Measurements from ENCODE around the gene CHRNA4.

The CHRNA4 gene

DNA sequence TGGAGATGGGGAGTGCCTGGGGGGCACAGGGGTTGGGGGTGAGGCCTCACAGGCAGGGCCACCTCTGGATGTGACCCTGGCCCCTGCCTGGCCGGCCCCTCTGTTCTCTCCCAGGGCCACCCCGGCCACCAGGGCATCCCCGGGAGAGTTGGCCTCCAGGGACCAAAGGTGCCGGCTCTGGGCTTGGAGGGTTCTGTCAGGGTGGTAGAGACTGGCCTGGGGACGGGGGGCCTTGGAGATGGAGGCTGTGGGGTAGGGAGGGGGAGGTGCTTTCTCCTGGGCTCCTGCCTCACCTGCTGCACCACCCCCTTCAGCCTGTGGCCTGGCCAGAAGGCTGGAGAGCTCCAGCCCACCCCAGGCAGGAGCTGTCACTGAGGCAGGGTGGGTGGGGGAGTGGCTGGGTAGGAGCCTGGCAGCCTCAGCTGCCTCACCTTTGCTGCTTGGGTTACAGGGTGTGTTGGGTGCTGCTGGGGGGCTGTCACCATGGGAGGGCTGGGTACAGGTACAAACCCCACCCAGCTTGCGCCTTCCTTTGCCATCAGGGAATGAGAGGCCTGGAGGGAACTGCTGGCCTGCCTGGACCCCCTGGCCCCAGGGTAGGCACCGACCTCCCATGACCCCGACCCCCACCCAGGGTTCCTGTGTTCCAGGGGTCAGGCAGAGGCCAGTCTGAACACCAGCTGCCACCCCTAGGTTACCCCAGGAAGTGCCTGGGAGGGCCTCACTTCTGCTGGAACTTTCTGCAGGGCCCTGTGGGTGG lies 35.4 kb downstream of the CHRNA4 start:
- peaks cover 5% of the 10 kb centered on the region for H3K27me3 ChIP-seq (ENCODE audit: control insufficient read depth, insufficient read depth, low read length)
- no peaks in the 10 kb centered on the region for H3K36me3 ChIP-seq (ENCODE audit: control insufficient read depth, insufficient read depth, low read length)
- no peak overlapping the region for H3K9ac ChIP-seq (ENCODE audit: low read length)
- no peak overlapping the region for H3K27ac ChIP-seq (ENCODE audit: low read depth, low read length)
- no peaks in the 10 kb centered on the region for H3K4me1 ChIP-seq (ENCODE audit: control insufficient read depth, insufficient read depth, low read length)
- H3K4me3 ChIP-seq (ENCODE audit: low read length), result no peak overlapping the region

DNA sequence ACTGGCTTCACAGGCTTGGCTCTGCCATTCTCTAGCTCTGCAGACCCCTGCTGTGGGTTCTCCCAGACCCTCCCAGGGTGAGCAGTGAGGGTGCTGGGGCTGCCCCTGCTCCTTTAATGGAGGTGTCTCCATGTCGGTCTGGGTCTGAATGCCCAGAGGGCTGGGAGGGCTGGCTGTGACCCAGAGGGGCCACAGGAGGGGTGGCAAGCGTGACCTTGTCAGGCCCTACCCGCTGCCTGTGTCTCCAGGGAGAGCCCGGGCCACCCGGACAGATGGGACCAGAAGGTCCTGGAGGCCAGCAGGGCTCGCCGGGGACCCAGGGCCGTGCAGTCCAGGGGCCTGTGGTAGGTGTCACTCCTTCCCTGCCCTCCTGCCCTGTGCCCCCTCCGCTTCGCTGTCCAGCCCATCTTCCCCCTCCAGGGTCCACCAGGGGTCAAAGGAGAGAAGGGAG lies 36.1 kb downstream of the CHRNA4 start:
- Histone ChIP-seq H3K9ac (ENCODE audit: low read length) (no peak overlapping the region), H3K4me1 (ENCODE audit: control insufficient read depth, insufficient read depth, low read length) (no peaks in the 10 kb centered on the region), H3K27ac (ENCODE audit: low read depth, low read length) (no peak overlapping the region), H3K27me3 (ENCODE audit: control insufficient read depth, insufficient read depth, low read length) (peaks cover 5% of the 10 kb centered on the region), H3K36me3 (ENCODE audit: control insufficient read depth, insufficient read depth, low read length) (no peaks in the 10 kb centered on the region), H3K4me3 (ENCODE audit: low read length) (no peak overlapping the region)

DNA sequence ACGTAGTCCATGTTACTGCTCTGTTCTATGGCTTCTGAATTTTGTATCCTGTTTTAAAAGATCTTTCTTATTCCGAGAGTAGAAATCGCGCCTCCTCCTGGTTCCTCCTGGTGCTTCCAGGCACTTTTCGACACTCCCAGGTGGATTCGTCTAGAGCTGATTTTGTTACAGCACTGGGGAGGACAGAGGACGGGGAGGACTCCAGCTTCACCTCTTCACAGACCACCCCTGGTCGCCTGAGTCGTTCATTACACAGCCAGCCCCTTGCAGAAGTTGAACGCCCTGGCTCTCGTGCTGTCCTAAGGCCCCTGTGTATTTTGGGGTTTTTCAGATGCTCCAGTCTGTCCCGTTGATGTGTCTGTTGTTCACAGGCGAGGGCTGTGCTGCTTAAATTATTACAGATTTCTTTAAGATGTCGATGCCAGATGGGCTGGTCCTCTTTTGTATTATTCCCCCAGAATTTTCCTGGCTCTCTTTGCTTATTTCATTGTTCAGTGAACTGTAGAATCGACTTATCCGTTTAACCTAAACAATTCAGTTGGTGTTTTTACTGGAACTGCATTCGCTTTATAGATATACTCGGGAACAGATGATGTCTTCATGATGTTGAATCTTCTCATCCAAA lies 37.7 kb downstream of the CHRNA4 start:
- Histone ChIP-seq H3K4me3 (ENCODE audit: low read length) (no peak overlapping the region), H3K9ac (ENCODE audit: low read length) (no peak overlapping the region), H3K36me3 (ENCODE audit: control insufficient read depth, insufficient read depth, low read length) (no peaks in the 10 kb centered on the region), H3K27ac (ENCODE audit: low read depth, low read length) (no peak overlapping the region), H3K27me3 (ENCODE audit: control insufficient read depth, insufficient read depth, low read length) (peaks cover 5% of the 10 kb centered on the region), H3K4me1 (ENCODE audit: control insufficient read depth, insufficient read depth, low read length) (no peaks in the 10 kb centered on the region)

DNA sequence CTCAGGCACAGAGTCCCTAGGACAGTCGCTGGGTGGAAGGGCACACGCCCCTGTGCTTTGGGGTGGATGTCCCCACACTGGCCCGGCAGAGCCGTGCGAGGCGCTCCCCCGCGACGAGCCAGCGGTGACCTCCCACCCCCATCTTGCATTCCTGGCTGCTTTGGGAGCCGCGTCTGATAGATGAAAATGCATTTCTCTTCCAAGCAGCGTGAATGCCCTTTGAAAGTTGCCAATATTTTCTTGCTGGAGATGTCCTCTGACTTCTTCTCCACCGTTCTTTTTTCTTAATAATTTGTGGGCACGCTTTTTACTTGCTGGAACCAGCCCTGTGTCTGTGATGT lies 38.2 kb downstream of the CHRNA4 start:
- no peak overlapping the region for H3K27ac ChIP-seq (ENCODE audit: low read depth, low read length)
- no peaks in the 10 kb centered on the region for H3K36me3 ChIP-seq (ENCODE audit: control insufficient read depth, insufficient read depth, low read length)
- no peak overlapping the region for H3K4me3 ChIP-seq (ENCODE audit: low read length)
- H3K27me3 ChIP-seq (ENCODE audit: control insufficient read depth, insufficient read depth, low read length), result peaks cover 5% of the 10 kb centered on the region
- no peak overlapping the region for H3K9ac ChIP-seq (ENCODE audit: low read length)
- H3K4me1 ChIP-seq (ENCODE audit: control insufficient read depth, insufficient read depth, low read length), result no peaks in the 10 kb centered on the region

DNA sequence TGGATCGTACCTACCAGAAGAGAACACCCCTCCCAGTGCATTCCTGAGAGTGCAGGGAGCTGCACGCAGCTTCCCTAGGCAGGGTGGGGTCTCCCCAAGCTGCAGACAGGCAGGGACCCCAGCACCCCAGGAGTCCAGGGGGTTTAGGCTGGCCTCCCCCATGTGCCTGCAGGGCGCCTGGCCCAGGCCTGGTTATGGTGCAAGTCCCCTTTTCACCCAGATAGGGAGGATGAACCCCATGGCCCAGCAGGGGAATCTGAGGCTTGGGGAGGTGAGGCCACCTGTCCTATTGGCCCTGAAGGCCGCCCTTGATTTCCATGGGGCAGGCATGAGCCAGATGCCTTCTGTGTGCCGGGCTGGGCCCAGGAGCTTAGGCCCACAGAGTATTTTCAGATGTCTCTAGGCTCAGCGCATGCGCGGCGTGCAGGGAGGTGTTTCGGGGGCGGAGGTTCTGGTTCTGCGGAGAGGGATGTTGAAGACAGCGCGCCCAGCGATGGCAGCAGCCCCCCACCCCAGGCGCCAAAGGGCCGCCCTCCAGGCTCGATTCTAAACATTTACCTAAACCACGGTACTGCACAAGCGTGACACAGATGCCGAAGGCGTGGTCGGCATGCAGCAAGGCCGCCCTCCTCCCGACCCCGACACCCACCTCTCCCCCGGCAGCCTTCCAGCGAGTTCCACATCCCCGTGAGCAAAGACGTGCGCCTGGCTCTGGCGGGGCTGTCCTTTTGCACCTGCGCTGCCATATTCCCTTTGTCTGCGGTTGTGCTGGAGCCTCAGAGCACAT lies 38.8 kb downstream of the CHRNA4 start:
- Histone ChIP-seq H3K4me1 (ENCODE audit: control insufficient read depth, insufficient read depth, low read length) (no peaks in the 10 kb centered on the region), H3K9ac (ENCODE audit: low read length) (no peak overlapping the region), H3K27ac (ENCODE audit: low read depth, low read length) (no peak overlapping the region), H3K27me3 (ENCODE audit: control insufficient read depth, insufficient read depth, low read length) (peaks cover 5% of the 10 kb centered on the region), H3K36me3 (ENCODE audit: control insufficient read depth, insufficient read depth, low read length) (no peaks in the 10 kb centered on the region), H3K4me3 (ENCODE audit: low read length) (no peak overlapping the region)

DNA sequence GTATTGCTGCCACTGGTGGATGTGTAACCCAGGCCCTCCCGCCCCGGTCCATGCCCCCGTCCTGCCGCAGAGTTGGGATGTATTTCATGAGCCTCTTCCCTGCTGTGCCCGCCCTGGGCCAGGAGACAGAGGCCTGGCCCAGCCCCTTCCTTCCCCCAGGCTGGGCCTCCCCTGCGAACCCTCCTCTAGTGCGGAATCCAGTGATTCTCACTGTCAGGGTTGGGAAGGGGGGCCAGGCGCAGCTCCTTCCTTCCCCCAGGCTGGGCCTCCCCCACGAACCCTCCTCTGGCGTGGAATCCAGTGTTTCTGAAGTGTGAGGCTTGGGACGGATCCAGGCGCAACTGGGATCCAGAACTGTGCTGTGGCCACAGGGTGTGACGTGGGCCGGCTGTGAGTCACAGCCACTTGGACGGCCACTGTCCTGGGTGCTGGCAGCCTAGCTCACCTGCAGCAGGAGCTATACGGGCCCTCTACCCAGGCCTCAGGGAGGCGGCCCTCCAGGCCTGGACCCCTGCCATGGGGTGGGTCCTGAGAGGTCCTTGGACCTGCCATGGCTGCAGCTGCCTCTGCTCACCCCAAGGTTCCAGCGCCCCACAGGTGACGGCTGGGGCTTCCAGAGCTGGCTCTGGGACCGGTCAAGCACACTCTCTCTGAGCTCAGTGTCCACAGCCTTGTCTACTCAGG lies 39.9 kb downstream of the CHRNA4 start:
- Histone ChIP-seq H3K27ac (ENCODE audit: low read depth, low read length) (no peak overlapping the region), H3K36me3 (ENCODE audit: control insufficient read depth, insufficient read depth, low read length) (no peaks in the 10 kb centered on the region), H3K9ac (ENCODE audit: low read length) (no peak overlapping the region), H3K4me3 (ENCODE audit: low read length) (no peak overlapping the region), H3K4me1 (ENCODE audit: control insufficient read depth, insufficient read depth, low read length) (no peaks in the 10 kb centered on the region), H3K27me3 (ENCODE audit: control insufficient read depth, insufficient read depth, low read length) (peaks cover 5% of the 10 kb centered on the region)

DNA sequence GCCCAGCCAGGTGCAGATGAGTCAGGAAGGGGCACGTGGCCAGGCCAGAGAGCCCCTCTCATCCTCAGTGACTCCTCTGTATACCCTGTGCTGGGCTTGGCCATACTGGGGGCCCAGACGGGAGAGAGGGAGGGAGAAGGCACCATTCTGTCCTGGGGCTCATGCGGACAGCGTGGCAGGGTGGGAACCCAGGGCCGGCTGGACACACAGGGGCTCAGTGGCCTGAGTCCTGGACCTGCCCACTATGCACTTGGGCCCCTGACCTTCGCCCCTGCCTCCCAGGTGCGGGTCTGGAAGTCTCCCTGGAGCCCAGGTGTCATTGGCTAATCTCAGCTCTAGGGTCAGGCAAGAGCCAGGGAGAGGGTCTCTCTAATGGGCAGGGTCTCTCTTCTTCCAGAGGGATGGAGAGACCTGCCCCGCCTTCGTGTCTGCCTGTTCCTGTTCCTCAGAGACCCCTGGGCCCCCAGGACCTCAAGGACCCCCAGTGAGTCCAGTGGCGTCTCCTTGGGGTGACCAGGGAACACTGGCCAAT lies 40.5 kb downstream of the CHRNA4 start:
- H3K36me3 ChIP-seq (ENCODE audit: control insufficient read depth, insufficient read depth, low read length), result no peaks in the 10 kb centered on the region
- no peak overlapping the region for H3K4me3 ChIP-seq (ENCODE audit: low read length)
- H3K27me3 ChIP-seq (ENCODE audit: control insufficient read depth, insufficient read depth, low read length), result peaks cover 5% of the 10 kb centered on the region
- no peak overlapping the region for H3K9ac ChIP-seq (ENCODE audit: low read length)
- H3K4me1 ChIP-seq (ENCODE audit: control insufficient read depth, insufficient read depth, low read length), result no peaks in the 10 kb centered on the region
- no peak overlapping the region for H3K27ac ChIP-seq (ENCODE audit: low read depth, low read length)

DNA sequence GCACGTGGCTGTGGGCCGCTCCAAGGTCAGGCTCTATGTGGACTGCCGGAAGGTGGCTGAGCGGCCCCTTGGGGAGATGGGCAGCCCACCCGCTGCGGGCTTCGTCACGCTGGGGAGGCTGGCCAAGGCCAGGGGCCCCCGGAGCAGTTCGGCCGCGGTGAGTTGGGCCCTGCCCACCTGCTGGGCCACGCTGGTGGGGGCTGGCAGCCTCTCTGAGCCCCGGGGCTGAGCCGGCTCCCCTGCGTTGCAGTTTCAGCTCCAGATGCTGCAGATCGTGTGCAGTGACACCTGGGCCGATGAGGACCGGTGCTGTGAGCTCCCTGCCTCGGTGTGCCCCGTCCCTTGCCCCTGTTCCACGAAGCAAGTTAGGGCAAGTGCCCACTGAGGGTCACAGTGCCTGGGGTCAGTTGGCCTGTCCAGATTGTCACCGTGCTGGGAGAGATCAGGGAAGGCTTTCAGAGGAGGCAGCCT lies 41.1 kb downstream of the CHRNA4 start:
- Histone ChIP-seq H3K27me3 (ENCODE audit: control insufficient read depth, insufficient read depth, low read length) (peaks cover 5% of the 10 kb centered on the region), H3K4me1 (ENCODE audit: control insufficient read depth, insufficient read depth, low read length) (no peaks in the 10 kb centered on the region), H3K36me3 (ENCODE audit: control insufficient read depth, insufficient read depth, low read length) (no peaks in the 10 kb centered on the region), H3K4me3 (ENCODE audit: low read length) (no peak overlapping the region), H3K9ac (ENCODE audit: low read length) (no peak overlapping the region), H3K27ac (ENCODE audit: low read depth, low read length) (no peak overlapping the region)

DNA sequence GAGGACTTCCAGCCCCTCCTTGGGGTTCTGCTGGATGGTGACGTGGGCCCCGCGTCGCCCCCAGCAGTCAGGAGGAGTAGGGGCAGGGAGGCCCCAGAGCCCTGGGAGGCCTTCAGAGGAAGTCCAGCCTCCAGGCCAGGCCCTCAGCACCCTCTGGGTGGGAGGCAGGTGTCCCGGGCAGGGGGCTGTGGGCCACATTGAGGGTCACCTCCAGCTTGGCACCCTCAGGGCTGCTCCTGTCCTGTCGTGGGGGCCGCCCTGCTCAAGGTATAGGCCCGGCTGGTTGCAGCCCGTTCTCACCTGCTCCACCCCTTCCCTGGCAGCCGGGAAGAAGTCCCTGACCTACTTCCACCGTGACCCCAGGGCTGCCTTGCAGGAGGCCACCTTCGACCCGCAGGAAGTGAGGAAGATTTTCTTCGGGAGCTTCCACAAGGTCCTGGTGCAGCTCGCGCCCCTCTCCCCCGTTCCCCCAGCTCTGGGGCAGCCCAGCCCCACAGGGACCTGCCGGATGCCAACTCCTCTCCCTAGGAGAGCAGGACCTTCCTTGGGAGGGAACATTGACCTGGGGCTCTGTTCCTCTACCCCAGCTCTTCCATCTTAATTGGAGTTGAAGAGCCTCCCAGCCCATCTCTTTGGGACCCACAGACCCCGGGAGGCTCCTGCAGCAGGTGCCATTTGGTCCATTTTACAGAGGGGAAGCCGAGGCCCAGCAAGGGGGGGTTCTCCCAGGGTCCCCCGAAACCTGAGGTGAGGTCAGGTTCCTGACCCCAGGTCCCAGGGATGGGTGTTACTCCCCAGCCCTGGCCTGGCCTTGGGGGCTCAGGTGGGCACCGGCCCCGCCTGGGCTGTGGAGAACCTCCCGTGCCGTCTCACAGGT lies 41.7 kb downstream of the CHRNA4 start:
- Histone ChIP-seq H3K36me3 (ENCODE audit: control insufficient read depth, insufficient read depth, low read length) (no peaks in the 10 kb centered on the region), H3K4me3 (ENCODE audit: low read length) (no peak overlapping the region), H3K27me3 (ENCODE audit: control insufficient read depth, insufficient read depth, low read length) (peaks cover 5% of the 10 kb centered on the region), H3K4me1 (ENCODE audit: control insufficient read depth, insufficient read depth, low read length) (no peaks in the 10 kb centered on the region), H3K9ac (ENCODE audit: low read length) (no peak overlapping the region), H3K27ac (ENCODE audit: low read depth, low read length) (no peak overlapping the region)

DNA sequence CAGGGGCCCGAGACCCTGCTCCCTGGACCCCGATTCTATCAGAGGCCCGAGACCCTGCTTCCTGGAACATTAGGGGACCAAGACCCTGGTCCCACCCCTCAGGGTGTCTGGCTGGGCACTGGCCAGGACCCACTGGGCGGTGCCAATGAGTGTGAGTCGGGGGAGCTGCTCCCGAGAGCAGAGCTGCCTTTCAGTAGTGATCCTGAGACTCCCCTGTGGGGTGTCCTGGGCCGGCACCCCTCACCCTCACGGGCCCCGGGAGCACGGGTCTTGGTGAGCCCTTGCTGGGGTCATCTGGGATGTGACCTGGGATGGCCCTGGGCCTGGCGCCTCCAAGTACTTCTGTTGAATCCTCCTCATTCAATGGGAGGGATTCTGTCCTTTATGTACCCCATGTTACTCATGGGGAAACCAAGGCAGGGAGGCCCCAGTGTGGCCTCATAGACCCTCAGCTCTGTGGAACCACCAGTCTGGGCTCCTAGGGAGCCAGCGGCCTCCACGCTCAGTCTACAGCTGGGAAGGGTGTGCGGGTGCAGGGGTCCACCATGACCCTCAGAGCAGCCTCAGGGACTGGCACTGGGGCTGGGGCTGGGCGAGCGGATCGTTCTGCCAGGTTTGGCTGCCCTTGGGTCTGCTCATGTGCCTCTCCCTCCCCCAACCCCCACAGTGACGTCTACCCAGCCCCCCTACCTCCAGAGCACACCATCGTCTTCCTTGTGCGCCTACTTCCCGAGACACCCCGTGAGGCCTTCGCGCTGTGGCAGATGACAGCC lies 42.6 kb downstream of the CHRNA4 start:
- H3K36me3 ChIP-seq (ENCODE audit: control insufficient read depth, insufficient read depth, low read length), result no peaks in the 10 kb centered on the region
- no peaks in the 10 kb centered on the region for H3K4me1 ChIP-seq (ENCODE audit: control insufficient read depth, insufficient read depth, low read length)
- peaks cover 5% of the 10 kb centered on the region for H3K27me3 ChIP-seq (ENCODE audit: control insufficient read depth, insufficient read depth, low read length)
- H3K27ac ChIP-seq (ENCODE audit: low read depth, low read length), result no peak overlapping the region
- no peak overlapping the region for H3K9ac ChIP-seq (ENCODE audit: low read length)
- H3K4me3 ChIP-seq (ENCODE audit: low read length), result no peak overlapping the region
